A673 (cell line): Measurements from ENCODE around the gene MST1R.

ENCODE experiments used
- CTCF ChIP-seq: fragments of 300-800, 200-600 bp; sonication (generic); conservative IDR thresholded peaks from 2 replicates; pipeline ENCODE4 v1.5.1; 2017; ENCODE audit warnings: low read depth, mild to moderate bottlenecking, antibody characterized with exemption, low read length, moderate library complexity, mixed read lengths
- EZH2 ChIP-seq: fragments of 200-600 bp; sonication (generic); IDR thresholded peaks from 2 replicates; pipeline ENCODE4 v1.6.1; 2017; ENCODE audit warnings: borderline replicate concordance, low read depth, mild to moderate bottlenecking, mixed read lengths, antibody characterized with exemption, low read length; ENCODE audit not compliant: poor library complexity, severe bottlenecking

- TF ChIP-seq CTCF (no peak), EZH2 (no peak)
These were observed 39.2 kb downstream of the MST1R start for GRCh38 chr3:49864505-49864904.
